GM21447 (cell line): Measurements from ENCODE around the gene MX2.
A peak's percentile ranks its signal among the peaks of the same experiment; 100 is the strongest.
"Not testable (repeated sequence)": the region's sequence is repeated elsewhere in the genome, so short reads cannot be mapped to it uniquely, and the experiment has no call there.

Experiments
- ATAC-seq: cut with Tn5 transposase; IDR thresholded peaks from one replicate; pipeline ENCODE4 v1.9.1; 2021; ENCODE audit not compliant: unreplicated experiment

Gene MX2

DNA sequence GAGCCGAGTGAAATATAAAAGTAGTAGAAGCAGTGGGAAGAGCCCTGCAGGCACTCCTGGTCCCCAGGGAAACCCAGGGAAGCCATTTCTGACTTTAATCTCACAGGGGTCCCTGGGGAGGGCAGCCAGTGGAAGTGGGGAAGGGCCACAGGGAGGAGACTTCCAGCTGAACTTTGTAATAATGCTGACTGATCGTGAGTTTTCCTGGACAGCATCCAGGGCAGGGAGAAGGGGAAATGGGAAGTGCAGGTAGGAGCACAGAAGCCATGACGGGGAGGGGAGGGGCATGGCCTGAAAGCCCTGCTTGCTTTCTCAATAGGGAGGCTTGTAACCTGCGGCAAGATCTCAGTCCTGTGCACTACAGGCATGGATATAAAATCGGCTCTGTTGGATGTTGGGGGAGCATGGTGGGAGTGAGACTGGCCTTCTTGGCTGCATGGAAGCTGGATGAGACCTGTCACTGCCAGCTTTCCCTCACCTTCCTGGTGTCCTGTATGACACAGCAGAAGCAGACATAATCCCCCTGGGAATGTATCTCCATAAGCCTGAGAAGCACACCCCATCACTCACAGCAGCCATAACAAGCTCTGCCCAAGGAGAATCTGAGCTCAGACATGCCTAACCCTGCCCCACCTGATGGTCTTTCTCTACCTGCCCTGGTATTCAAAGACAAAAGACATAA is 49.1 kb downstream of the MX2 start:
- ATAC-seq = peak; percentile 10

GRCh38 chr21:41411449-41412089 is 49.7 kb downstream of the MX2 start:
- ATAC-seq = peak; percentile 70

DNA sequence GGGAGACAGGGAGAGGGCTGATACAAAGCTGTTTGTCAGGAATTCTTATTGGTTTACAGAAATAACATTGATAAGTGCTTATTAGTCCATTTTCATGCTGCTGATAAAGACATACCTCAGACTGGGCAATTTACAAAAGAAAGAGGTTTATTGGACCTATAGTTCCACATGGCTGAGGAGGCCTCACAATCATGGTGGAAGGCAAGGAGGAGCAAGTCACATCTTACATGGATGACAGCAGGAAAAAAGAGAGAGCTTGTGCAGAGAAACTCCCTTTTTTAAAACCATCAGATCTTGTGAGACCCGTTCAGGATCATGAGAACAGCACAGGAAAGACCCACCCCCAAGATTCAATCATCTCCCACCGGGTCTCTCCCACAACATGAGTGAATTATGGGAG is 55.7 kb downstream of the MX2 start:
- not testable (repeated sequence) for ATAC-seq

GRCh38 chr21:41418393-41418792 is 56.6 kb downstream of the MX2 start:
- ATAC-seq = no peak

GRCh38 chr21:41418956-41419680 is 57.3 kb downstream of the MX2 start:
- no peak for ATAC-seq

DNA sequence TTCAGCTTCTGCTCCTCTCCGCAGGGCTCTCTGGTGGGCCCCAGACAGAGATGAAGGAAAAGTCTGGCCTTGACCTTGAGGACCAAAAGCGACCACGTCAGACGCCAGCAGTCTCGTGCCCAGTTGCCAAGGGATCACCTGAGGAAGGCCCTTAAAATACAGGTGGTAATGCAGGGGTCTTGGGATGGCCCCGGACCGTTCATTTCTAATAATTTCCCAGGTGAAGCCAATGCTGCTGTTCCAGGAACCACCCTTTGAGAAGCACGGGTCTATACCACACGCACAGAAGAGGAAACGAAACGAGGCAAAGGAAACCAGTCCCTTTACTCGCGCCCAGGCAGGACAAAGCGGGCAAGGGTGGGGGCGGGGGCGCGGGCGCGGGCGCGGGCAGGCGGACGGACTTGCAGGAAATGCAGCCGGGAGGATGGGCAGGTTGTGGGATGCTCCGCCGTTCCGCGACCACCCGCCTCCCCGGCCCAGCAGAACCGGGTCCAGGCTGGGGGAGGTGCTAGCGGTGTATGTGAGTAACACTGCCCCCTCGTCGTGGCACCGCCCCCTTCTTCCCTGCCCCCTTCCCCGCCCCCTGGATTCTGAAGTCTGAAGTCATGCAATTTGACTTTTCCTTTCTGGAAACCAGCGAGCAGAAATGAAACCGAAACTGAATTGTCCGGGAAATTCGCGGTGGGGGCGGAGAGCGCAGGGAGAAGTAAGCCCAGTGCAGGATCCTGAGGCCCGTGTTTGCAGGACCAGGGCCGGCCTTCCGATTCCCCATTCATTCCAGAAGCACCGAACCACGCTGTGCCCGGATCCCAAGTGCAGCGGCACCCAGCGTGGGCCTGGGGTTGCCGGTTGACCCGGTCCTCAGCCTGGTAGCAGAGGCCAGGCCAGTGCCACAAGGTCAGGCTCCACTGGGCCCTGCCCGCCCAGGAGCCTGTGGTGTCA is 58.4 kb downstream of the MX2 start:
- ATAC-seq = peak; percentile 81

DNA sequence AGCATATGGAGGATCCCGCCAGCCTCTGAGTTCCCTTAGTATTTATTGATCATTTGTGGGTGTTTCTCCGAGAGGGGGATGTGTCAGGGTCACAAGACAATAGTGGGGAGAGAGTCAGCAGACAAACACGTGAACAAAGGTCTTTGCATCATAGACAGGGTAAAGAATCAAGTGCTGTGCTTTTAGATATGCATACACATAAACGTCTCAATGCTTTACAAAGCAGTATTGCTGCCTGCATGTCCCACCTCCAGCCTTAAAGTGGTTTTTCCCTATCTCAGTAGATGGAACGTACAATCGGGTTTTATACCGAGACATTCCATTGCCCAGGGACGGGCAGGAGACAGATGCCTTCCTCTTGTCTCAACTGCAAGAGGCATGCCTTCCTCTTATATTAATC is 59.2 kb downstream of the MX2 start:
- ATAC-seq = not testable (repeated sequence)

GRCh38 chr21:41422546-41423304 is 60.9 kb downstream of the MX2 start:
- no peak for ATAC-seq

DNA sequence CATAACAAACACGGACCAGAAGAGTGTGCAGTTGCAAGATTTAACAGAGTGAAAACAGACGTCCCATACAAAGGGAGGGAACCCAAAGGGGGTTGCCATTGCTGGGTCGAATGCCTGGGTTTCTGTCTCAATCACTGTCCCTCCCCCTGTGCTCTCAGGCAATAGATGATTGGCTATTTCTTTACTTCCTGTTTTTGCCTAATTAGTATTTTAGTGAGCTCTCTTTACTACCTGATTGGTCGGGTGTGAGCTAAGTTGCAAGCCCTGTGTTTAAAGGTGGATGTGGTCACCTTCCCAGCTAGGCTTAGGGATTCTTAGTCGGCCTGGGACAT is 61.4 kb downstream of the MX2 start:
- not testable (repeated sequence) for ATAC-seq

DNA sequence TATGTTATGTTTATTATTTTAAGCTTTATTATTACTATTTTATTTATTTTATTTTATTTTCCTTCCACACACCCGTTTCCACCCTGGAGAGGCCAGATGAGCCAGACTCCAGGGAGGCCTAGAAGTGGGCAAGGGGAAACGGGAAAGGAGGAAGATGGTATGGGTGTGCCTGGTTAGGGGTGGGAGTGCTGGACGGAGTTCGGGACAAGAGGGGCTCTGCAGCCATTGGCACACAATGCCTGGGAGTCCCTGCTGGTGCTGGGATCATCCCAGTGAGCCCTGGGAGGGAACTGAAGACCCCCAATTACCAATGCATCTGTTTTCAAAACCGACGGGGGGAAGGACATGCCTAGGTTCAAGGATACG is 63.7 kb downstream of the MX2 start:
- no peak for ATAC-seq

- ATAC-seq = peak; percentile 80
Observed at GRCh38 chr21:41425954-41426675, 64.3 kb downstream of the MX2 start, which contains the start of gene MX1. Gene MX1, plus strand, starts transcription at chr21:41426239. Its CDS starts 5,832 bp downstream, at chr21:41432071.

DNA sequence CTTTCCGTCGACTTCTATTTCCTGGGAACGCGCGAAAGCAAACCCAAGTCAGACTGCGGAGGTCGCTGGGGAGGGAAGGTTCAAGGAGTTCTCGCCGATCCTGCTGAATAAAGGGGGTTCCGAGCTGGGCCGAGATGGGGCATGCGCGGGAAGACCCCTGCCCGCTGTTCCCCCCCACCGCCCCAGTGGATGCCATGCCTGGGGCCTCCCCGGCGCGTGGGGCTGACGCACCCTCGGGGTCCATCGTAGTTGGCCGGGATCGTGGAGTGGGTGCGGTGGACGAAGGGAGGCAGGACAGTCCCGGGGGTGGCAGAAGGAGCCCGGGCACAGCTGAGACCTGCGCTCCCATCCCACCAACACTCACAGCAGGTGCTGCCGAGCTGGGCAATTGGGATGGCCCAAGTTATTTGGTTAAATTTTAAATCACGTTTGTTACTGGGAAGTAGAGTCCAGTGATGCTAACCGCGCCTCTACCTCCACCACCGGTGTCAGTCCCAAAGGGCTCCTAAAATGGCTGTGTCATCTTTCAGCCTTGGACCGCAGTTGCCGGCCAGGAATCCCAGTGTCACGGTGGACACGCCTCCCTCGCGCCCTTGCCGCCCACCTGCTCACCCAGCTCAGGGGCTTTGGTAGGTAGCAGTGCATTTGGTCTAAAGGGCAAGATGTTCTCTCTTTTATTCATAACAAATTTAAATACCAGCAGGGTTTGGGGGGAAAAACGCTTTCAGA is 65.0 kb downstream of the MX2 start:
- ATAC-seq = no peak

GRCh38 chr21:41427556-41427955 is 65.7 kb downstream of the MX2 start:
- no peak for ATAC-seq

GRCh38 chr21:41428311-41428710 is 66.5 kb downstream of the MX2 start:
- no peak for ATAC-seq

DNA sequence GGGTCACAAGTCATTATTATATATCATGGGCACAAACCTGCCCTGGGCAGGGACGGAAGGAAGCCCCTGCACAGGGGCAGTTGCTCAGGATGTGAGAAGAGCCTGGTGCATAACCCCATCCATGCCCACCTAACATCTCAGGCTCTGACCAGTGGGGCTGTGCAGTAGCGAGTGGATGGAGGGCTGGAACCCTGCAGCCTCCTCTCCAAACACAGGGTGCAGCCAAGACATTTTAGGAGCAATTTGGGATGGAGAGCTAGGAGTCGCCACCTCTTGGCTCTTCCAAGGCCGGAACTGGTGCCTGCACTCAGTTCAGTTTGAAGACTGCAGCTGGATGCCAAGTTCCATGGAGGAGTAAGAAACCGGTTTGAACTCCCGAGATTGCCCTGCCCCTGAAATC is 67.0 kb downstream of the MX2 start:
- no peak for ATAC-seq

GRCh38 chr21:41429305-41429704 is 67.5 kb downstream of the MX2 start:
- no peak for ATAC-seq

DNA sequence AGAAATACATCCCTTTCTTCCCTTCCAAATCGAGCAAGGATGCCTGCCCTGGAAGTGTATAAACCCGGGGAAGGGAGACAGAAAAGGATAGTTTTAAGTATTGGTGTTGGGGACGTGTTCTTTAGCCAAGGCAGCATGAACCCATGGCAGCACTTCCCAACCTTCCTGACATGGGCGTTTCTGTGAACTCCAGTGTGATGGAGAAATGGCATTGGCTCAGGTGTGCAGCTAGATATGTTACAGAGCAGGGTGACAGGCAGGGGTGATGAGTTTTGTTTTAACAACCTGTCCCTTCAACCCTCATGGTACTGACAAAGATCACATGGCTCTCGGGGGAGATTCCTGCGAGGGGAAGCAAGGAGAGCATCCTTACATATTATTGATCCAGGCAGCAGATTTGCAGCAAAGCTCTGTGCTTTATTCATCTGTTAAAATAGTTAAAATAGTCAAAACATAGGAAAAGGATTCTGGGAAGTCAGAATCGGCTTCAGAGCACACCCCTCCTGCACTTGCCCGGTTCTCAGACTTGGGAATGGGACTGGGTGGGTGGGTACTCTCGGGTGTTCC is 68.2 kb downstream of the MX2 start:
- no peak for ATAC-seq

- ATAC-seq = peak; percentile 81
Observed at GRCh38 chr21:41431788-41432548, 70.1 kb downstream of the MX2 start.
